ENCODE data around the gene LRRC45. TPM values are rescaled to one million over a fixed set of nuclear protein-coding genes. Genes with fewer than 3 reads are reported as not detected.

The LRRC45 gene
- total RNA-seq, 4 donors from 2014 or later, result 16.7 to 18.3 (median 17.6) TPM

- TF ChIP-seq CTCF (IDR thresholded peaks at IDR 0.05), result no peak
- TF ChIP-seq POLR2A (IDR thresholded peaks at IDR 0.05), result no peak
Measured at GRCh38 chr17:82053130-82053529, 30.0 kb downstream of the LRRC45 start.

GRCh38 chr17:82053556-82054263 lies 30.6 kb downstream of the LRRC45 start:
- TF ChIP-seq POLR2A (IDR thresholded peaks at IDR 0.05), result no peak
- no peak for TF ChIP-seq CTCF (IDR thresholded peaks at IDR 0.05)
- 88 to 94% methylated on average over 23 to 28 of the region's 28 CpGs for WGBS, 2 donors
- intact Hi-C loops (cut with DNase I; ENCODE audit: low total_unique reads), result no loop called here
- H3K4me3 ChIP-seq (ENCODE audit: low read depth, poor library complexity, severe bottlenecking), result no peak overlapping the region
- DNase-seq (ENCODE audit: low spot score in 2 of 2), result no peak

More at GRCh38 chr17:82053130-82053529, 30.0 kb downstream of the LRRC45 start:
- 89 to 90% methylated on average over 19 of the region's 19 CpGs for WGBS, 2 donors
- H3K4me3 ChIP-seq (ENCODE audit: low read depth, poor library complexity, severe bottlenecking), result no peak overlapping the region
- no peak for DNase-seq (ENCODE audit: low spot score in 2 of 2)
- intact Hi-C loops (cut with DNase I; ENCODE audit: low total_unique reads), result no loop called here

- no peak for DNase-seq (ENCODE audit: low spot score in 2 of 2)
- TF ChIP-seq POLR2A (IDR thresholded peaks at IDR 0.05) (no peak), CTCF (IDR thresholded peaks at IDR 0.05) (no peak)
- intact Hi-C loops (cut with DNase I; ENCODE audit: low total_unique reads), result no loop called here
- 87 to 91% methylated on average over 29 to 33 of the region's 38 CpGs for WGBS, 2 donors
- no peak overlapping the region for H3K4me3 ChIP-seq (ENCODE audit: low read depth, poor library complexity, severe bottlenecking)
Measured at GRCh38 chr17:82054351-82055022, 31.4 kb downstream of the LRRC45 start.

- intact Hi-C loops (cut with DNase I; ENCODE audit: low total_unique reads), result no loop called here
- 82 to 87% methylated on average over 20 to 23 of the region's 26 CpGs for WGBS, 2 donors
- no peak for DNase-seq (ENCODE audit: low spot score in 2 of 2)
- TF ChIP-seq POLR2A (IDR thresholded peaks at IDR 0.05) (no peak), CTCF (IDR thresholded peaks at IDR 0.05) (no peak)
- no peak overlapping the region for H3K4me3 ChIP-seq (ENCODE audit: low read depth, poor library complexity, severe bottlenecking)
Measured at GRCh38 chr17:82055023-82055964, 32.2 kb downstream of the LRRC45 start.

- intact Hi-C loops (cut with DNase I; ENCODE audit: low total_unique reads), result no loop called here
- no peak overlapping the region for H3K4me3 ChIP-seq (ENCODE audit: low read depth, poor library complexity, severe bottlenecking)
- no peak for TF ChIP-seq CTCF (IDR thresholded peaks at IDR 0.05)
- TF ChIP-seq POLR2A (IDR thresholded peaks at IDR 0.05), result no peak
- no peak for DNase-seq (ENCODE audit: low spot score in 2 of 2)
- 89 to 92% methylated on average over 24 to 25 of the region's 28 CpGs for WGBS, 2 donors
Measured at GRCh38 chr17:82055965-82056728, 33.0 kb downstream of the LRRC45 start.
